Measurements from ENCODE around the gene ITIH1. TPM values are rescaled to one million over a fixed set of nuclear protein-coding genes. Genes with fewer than 3 reads are reported as not detected.
A peak's percentile ranks its signal among the peaks of the same experiment; 100 is the strongest.

Gene ITIH1
- total and polyA plus RNA-seq, 5 donors from 2014 or later = not detected

DNA sequence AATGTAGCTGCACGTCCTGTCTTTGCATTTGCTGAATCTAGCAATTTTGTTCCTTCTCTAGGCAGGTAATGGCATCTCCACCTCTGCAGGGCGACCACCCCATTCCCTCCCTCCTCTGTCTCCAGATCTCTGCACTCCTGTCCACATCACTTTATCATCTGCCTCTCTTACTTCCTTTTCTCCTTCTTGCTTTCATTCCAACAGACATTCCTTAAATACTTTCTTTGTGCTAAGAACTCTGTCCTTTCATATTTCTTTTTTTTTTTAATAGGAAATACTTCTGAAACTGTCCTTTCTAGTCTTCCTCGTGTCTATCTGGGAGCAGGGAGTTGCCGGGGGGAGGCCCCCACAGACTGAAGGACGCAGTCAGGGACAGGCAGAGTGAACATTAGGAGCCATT is 24.4 kb downstream of the ITIH1 start:
- Mint-ChIP-seq H3K4me3 (no peak overlapping the region), H3K27ac (no peak overlapping the region), H3K36me3 (no peaks in the 10 kb centered on the region), H3K9me3 (peaks cover 0 to 2% (median 0%) of the 10 kb centered on the region in 7 donors), H3K4me1 (no peaks in the 10 kb centered on the region), H3K27me3 (no peaks in the 10 kb centered on the region)
- Histone ChIP-seq H3K27ac (ENCODE audit: insufficient read depth, low read length, poor library complexity, severe bottlenecking) (no peak overlapping the region), H3K4me3 (ENCODE audit: low read depth, low read length) (no peak overlapping the region), H3K36me3 (ENCODE audit: control insufficient read depth, insufficient read depth, low read length) (no peaks in the 10 kb centered on the region), H3K4me1 (ENCODE audit: control insufficient read depth, insufficient read depth, low read length, poor library complexity, severe bottlenecking) (no peaks in the 10 kb centered on the region), H3K27me3 (ENCODE audit: control insufficient read depth, insufficient read depth, low read length) (no peaks in the 10 kb centered on the region), H3K9me3 (ENCODE audit: control insufficient read depth in 2 of 2, low read length in 2 of 2) (no peaks in the 10 kb centered on the region)
- DNase-seq (no peak), ATAC-seq (ENCODE audit: low read depth in 2 of 2) (no peak)

DNA sequence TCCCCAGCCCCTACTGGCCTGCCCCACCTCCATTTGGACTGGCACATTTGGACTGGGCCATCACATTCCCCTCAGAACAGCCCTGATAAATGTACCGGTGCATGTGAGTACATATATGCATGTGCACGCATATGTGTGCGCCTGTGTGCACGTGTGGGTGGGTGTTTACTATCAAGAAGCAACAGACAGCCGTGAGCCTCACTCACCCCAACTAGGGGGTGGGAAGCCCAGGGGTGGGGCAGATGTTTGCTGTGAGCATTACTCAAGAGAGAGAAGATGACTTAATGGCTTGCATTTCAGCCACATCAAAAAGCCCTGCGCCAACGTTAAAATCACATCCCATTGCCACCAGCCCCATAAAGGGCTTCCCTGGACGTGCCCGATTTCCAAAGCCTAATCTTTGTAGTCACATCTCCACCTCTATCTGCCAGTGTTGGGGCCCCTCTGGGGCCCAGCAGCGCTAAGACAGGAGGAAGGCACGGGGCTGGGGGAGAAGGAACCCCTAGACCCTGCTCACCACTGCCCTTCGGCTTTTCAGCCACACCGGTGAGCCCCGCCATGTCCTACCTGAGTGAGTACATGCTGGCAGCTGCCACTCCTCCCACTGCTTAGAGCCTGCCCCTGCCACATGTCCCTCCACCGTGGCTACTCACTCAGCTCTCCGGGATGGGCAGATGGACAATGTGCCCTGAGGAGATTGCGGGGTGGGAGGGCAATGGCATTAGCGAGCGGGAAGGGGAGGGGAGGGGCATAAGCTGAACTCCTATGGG is 28.1 kb downstream of the ITIH1 start:
- H3K9me3 Mint-ChIP-seq = peaks cover 0 to 2% (median 0%) of the 10 kb centered on the region in 7 donors
- H3K27me3 Mint-ChIP-seq = no peaks in the 10 kb centered on the region
- H3K4me1 ChIP-seq (ENCODE audit: control insufficient read depth, insufficient read depth, low read length, poor library complexity, severe bottlenecking) = no peaks in the 10 kb centered on the region
- no peaks in the 10 kb centered on the region for H3K9me3 ChIP-seq (ENCODE audit: control insufficient read depth in 2 of 2, low read length in 2 of 2)
- H3K27ac ChIP-seq (ENCODE audit: insufficient read depth, low read length, poor library complexity, severe bottlenecking) = no peak overlapping the region
- H3K27ac Mint-ChIP-seq = no peak overlapping the region
- no peak overlapping the region for H3K4me3 ChIP-seq (ENCODE audit: low read depth, low read length)
- no peak overlapping the region for H3K4me3 Mint-ChIP-seq
- no peaks in the 10 kb centered on the region for H3K36me3 Mint-ChIP-seq
- ATAC-seq (ENCODE audit: low read depth in 2 of 2) (no peak), DNase-seq (no peak)
- H3K4me1 Mint-ChIP-seq = peaks cover 0 to 10% (median 4%) of the 10 kb centered on the region in 4 donors
- H3K27me3 ChIP-seq (ENCODE audit: control insufficient read depth, insufficient read depth, low read length) = no peaks in the 10 kb centered on the region
- no peaks in the 10 kb centered on the region for H3K36me3 ChIP-seq (ENCODE audit: control insufficient read depth, insufficient read depth, low read length)

DNA sequence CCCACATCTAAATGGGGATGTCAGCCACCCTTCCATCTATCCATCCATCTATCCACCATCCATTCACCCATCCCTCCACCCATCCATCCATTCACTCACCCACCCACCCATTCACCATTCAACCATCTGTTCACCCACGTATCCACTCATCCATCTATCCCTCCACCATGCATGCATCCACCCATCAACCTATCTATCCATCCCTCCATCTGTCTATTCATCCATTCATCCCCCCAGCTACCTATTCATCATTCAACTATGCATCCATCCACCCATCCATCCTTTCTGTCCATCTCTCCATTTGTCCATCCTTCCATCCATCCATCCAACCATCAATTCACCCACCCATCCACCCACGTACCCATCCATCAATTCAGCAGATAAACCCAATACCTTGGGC is 31.8 kb downstream of the ITIH1 start:
- DNase-seq (no peak), ATAC-seq (ENCODE audit: low read depth in 2 of 2) (no peak)
- no peaks in the 10 kb centered on the region for H3K27me3 ChIP-seq (ENCODE audit: control insufficient read depth, insufficient read depth, low read length)
- no peak overlapping the region for H3K27ac ChIP-seq (ENCODE audit: insufficient read depth, low read length, poor library complexity, severe bottlenecking)
- Mint-ChIP-seq H3K27me3 (no peaks in the 10 kb centered on the region), H3K36me3 (no peaks in the 10 kb centered on the region), H3K27ac (peak overlapping the region in 2 of 3 donors; percentile 15 to 58), H3K9me3 (peaks cover 0 to 2% (median 0%) of the 10 kb centered on the region in 7 donors), H3K4me3 (no peak overlapping the region), H3K4me1 (peaks cover 0 to 10% (median 4%) of the 10 kb centered on the region in 4 donors)
- no peak overlapping the region for H3K4me3 ChIP-seq (ENCODE audit: low read depth, low read length)
- no peaks in the 10 kb centered on the region for H3K9me3 ChIP-seq (ENCODE audit: control insufficient read depth in 2 of 2, low read length in 2 of 2)
- no peaks in the 10 kb centered on the region for H3K36me3 ChIP-seq (ENCODE audit: control insufficient read depth, insufficient read depth, low read length)
- no peaks in the 10 kb centered on the region for H3K4me1 ChIP-seq (ENCODE audit: control insufficient read depth, insufficient read depth, low read length, poor library complexity, severe bottlenecking)

DNA sequence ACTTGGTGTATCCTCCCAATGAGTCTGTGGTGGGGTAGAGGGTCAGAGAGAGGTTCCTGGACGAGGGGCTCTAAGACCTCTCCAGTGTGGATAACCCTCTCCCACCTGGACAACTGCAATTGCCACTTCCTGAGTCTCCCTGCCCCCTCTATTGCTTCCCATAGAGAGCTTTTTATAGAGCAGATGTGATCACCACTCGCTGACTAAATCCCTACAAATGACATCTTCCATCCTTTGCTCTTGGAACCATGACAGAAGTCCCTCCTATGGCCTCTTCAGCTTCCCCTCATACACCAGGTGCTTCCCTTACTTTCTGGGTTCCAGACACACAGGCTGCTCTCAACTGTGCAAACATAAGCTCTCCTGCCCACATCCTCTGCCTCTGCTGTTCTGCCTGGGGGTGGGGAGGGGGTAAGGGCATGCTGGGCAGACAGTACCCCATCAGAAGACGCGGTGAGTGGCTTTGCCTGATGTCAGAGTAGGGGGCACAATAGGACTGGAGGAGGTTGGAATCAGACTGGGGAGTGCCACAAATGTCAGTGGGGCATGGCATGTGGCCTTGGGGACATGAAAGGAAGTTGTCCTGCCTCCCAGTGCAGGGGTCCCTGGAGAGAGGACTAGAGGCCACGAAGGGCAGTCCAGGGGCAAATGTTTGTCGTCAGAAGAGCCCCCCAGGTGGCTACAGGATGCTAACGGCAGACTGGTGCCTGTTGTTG is 32.4 kb downstream of the ITIH1 start:
- ATAC-seq (ENCODE audit: low read depth in 2 of 2) = peak in 1 of 2 donors; percentile 43
- no peak overlapping the region for H3K27ac Mint-ChIP-seq

DNA sequence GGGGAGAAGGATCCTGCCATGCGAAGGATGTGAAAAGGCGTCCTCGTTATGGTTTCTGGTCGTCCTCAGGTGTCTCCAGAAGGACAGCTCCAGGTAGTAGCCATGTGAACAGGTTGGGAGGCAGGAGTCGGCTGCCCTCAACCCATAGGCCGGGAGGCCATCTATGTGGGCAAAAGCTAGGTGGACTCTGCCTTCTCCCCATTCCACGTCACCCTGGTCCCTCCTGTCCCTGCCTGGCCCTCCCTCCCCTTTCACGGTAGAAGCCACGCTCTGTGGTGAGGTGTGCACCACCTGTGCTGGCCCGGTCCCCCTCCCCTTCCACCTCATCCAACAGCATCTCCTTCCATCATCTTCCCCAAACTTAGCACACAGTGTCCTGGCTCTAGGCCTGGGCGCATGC is 33.5 kb downstream of the ITIH1 start:
- H3K9me3 ChIP-seq (ENCODE audit: control insufficient read depth in 2 of 2, low read length in 2 of 2) = no peaks in the 10 kb centered on the region
- Mint-ChIP-seq H3K36me3 (no peaks in the 10 kb centered on the region), H3K27ac (no peak overlapping the region), H3K9me3 (peaks cover 0 to 2% (median 0%) of the 10 kb centered on the region in 7 donors), H3K4me3 (no peak overlapping the region), H3K27me3 (no peaks in the 10 kb centered on the region), H3K4me1 (peaks cover 0 to 10% (median 4%) of the 10 kb centered on the region in 4 donors)
- H3K36me3 ChIP-seq (ENCODE audit: control insufficient read depth, insufficient read depth, low read length) = no peaks in the 10 kb centered on the region
- H3K4me3 ChIP-seq (ENCODE audit: low read depth, low read length) = no peak overlapping the region
- no peaks in the 10 kb centered on the region for H3K27me3 ChIP-seq (ENCODE audit: control insufficient read depth, insufficient read depth, low read length)
- DNase-seq (no peak), ATAC-seq (ENCODE audit: low read depth in 2 of 2) (peak in 1 of 2 donors; percentile 10)
- H3K4me1 ChIP-seq (ENCODE audit: control insufficient read depth, insufficient read depth, low read length, poor library complexity, severe bottlenecking) = no peaks in the 10 kb centered on the region
- no peak overlapping the region for H3K27ac ChIP-seq (ENCODE audit: insufficient read depth, low read length, poor library complexity, severe bottlenecking)

More for the DNA sequence above, 32.4 kb downstream of the ITIH1 start:
- Histone ChIP-seq H3K4me3 (ENCODE audit: low read depth, low read length) (no peak overlapping the region), H3K27me3 (ENCODE audit: control insufficient read depth, insufficient read depth, low read length) (no peaks in the 10 kb centered on the region), H3K27ac (ENCODE audit: insufficient read depth, low read length, poor library complexity, severe bottlenecking) (no peak overlapping the region), H3K4me1 (ENCODE audit: control insufficient read depth, insufficient read depth, low read length, poor library complexity, severe bottlenecking) (no peaks in the 10 kb centered on the region), H3K36me3 (ENCODE audit: control insufficient read depth, insufficient read depth, low read length) (no peaks in the 10 kb centered on the region), H3K9me3 (ENCODE audit: control insufficient read depth in 2 of 2, low read length in 2 of 2) (no peaks in the 10 kb centered on the region)
- peak overlapping the region in 1 of 4 donors; percentile 13 for H3K4me3 Mint-ChIP-seq
- peak in 1 of 3 donors; percentile 20 for DNase-seq
- H3K9me3 Mint-ChIP-seq = peaks cover 0 to 2% (median 0%) of the 10 kb centered on the region in 7 donors
- H3K27me3 Mint-ChIP-seq = no peaks in the 10 kb centered on the region
- H3K4me1 Mint-ChIP-seq = peaks cover 0 to 10% (median 4%) of the 10 kb centered on the region in 4 donors
- H3K36me3 Mint-ChIP-seq = no peaks in the 10 kb centered on the region

DNA sequence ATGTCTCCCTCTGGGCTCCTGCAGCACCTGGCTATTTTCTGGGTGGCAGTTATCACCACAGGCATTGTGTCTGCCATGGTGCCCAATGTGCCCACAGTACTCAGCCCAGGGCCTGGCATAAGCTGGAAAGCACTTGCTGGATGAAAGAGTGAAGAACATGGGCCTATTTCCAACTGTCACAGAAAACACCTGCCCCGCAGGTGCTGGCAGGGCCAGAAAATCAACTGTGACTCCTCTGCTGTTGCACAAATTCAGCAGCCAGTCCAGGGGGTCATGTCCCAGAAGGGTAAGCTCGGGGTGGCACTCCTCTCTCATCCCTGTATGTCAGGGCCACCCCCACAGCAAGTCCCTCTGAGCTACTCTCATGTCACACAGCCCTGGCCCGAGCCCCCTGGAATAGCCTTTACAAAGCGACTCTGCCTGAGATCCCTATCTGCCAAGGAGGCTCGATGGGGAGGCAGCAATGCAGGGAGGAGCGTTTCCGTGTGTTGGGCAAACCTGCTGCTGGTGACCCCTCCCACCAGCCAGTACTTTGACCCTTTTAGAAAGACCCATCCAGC is 34.1 kb downstream of the ITIH1 start:
- peak overlapping the region in 1 of 3 donors; percentile 36 for H3K27ac Mint-ChIP-seq
- no peak for DNase-seq
- H3K36me3 ChIP-seq (ENCODE audit: control insufficient read depth, insufficient read depth, low read length) = no peaks in the 10 kb centered on the region
- H3K4me3 Mint-ChIP-seq = no peak overlapping the region
- peaks cover 0 to 10% (median 4%) of the 10 kb centered on the region in 4 donors for H3K4me1 Mint-ChIP-seq
- no peak overlapping the region for H3K27ac ChIP-seq (ENCODE audit: insufficient read depth, low read length, poor library complexity, severe bottlenecking)
- no peaks in the 10 kb centered on the region for H3K9me3 ChIP-seq (ENCODE audit: control insufficient read depth in 2 of 2, low read length in 2 of 2)
- no peak overlapping the region for H3K4me3 ChIP-seq (ENCODE audit: low read depth, low read length)
- no peaks in the 10 kb centered on the region for H3K36me3 Mint-ChIP-seq
- peaks cover 0 to 2% (median 0%) of the 10 kb centered on the region in 7 donors for H3K9me3 Mint-ChIP-seq
- no peaks in the 10 kb centered on the region for H3K27me3 Mint-ChIP-seq
- H3K4me1 ChIP-seq (ENCODE audit: control insufficient read depth, insufficient read depth, low read length, poor library complexity, severe bottlenecking) = no peaks in the 10 kb centered on the region
- no peaks in the 10 kb centered on the region for H3K27me3 ChIP-seq (ENCODE audit: control insufficient read depth, insufficient read depth, low read length)
- ATAC-seq (ENCODE audit: low read depth in 2 of 2) = no peak

DNA sequence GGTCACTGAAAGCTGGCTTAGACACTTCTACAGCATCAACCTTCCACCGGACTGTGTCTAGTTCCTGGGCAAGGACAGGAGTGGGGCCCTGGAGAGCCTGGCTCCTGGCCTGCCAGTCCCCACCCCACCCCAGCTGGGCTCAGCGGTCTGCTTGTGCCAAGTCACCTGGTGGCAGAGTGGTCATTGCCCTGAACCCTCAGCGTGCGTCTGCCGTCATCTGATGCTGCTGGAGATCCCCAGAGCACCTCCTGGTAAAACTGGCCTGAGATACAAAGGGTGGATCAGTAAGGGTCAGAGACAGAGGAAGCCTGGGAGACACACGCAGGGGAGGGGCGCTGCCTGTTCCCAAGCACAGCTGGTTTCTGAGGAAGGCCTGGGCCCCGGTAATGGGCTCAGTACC is 36.4 kb downstream of the ITIH1 start:
- H3K4me1 ChIP-seq (ENCODE audit: control insufficient read depth, insufficient read depth, low read length, poor library complexity, severe bottlenecking) = no peaks in the 10 kb centered on the region
- ATAC-seq (ENCODE audit: low read depth in 2 of 2) (no peak), DNase-seq (no peak)
- H3K9me3 Mint-ChIP-seq = no peaks in the 10 kb centered on the region
- H3K36me3 ChIP-seq (ENCODE audit: control insufficient read depth, insufficient read depth, low read length) = no peaks in the 10 kb centered on the region
- peaks cover 0 to 10% (median 4%) of the 10 kb centered on the region in 4 donors for H3K4me1 Mint-ChIP-seq
- no peaks in the 10 kb centered on the region for H3K27me3 Mint-ChIP-seq
- no peak overlapping the region for H3K27ac ChIP-seq (ENCODE audit: insufficient read depth, low read length, poor library complexity, severe bottlenecking)
- H3K9me3 ChIP-seq (ENCODE audit: control insufficient read depth in 2 of 2, low read length in 2 of 2) = no peaks in the 10 kb centered on the region
- H3K27ac Mint-ChIP-seq = no peak overlapping the region
- H3K4me3 ChIP-seq (ENCODE audit: low read depth, low read length) = no peak overlapping the region
- no peaks in the 10 kb centered on the region for H3K27me3 ChIP-seq (ENCODE audit: control insufficient read depth, insufficient read depth, low read length)
- H3K4me3 Mint-ChIP-seq = no peak overlapping the region
- H3K36me3 Mint-ChIP-seq = no peaks in the 10 kb centered on the region

Measured in CD4-positive, CD25-positive, alpha-beta regulatory T cell (primary cell).